Renal cortex interstitium (tissue), 11 donors: ENCODE data around the gene SPTBN1. TPM values are rescaled to one million over a fixed set of nuclear protein-coding genes. Genes with fewer than 3 reads are reported as not detected.

ENCODE experiments used
- DNase-seq, 11 donors: peaks; one replicate each; pipeline ENCODE4 v3.0.0-alpha.2; 2013; ENCODE audit warnings: low read depth in 9 of 11, low spot score in 4 of 11; ENCODE audit errors: extremely low read depth in 1 of 11
- polyA plus RNA-seq, 3 donors: library from polyadenylated mRNA; unstranded; fragments of 120-200 nt; gene quantifications; one replicate each; pipeline ENCODE4 v1.2.1, GENCODE V29; 2013; ENCODE audit not compliant: insufficient read length in 3 of 3

The SPTBN1 gene
- polyA plus RNA-seq, 3 donors: 237 to 254 (median 240) TPM

DNA sequence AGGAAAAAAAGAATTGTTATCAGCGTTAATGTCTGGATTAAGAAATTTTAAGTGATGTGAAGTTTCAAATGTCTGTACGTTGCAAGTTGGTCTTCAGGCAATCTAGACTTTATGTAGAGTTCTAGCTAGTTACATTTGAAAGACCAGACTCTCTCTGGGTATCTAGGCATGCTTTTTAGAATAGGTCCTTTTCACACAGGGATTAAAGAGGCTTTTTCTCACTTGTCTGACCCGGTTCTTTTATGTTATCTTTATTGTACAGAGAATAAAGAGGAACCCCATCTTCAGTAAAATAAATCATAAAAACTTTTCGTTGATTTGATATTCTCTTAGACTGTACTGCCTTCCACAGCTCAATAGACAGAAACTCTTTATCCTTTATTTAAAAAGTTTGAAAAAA, 258.9 kb downstream of the SPTBN1 start:
- no peak for DNase-seq

DNA sequence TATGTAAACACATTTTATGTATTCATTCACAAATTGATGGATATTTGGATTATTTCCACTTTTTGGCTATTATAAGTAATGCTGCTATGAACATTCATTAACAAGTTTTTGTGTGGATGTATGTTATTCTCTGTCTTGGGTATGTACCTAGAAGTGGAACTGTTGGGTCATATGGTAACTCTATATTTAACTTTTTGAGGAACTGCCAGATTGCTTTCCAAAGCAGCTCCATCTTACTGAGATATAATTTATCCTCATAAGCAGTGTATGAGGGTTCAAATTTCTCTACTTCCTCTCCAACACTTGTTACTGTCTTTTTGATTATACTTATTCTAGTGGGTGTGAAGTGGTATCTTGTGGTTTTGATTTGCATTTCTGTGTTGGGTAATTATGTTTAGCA, 260.2 kb downstream of the SPTBN1 start:
- DNase-seq: no peak

DNA sequence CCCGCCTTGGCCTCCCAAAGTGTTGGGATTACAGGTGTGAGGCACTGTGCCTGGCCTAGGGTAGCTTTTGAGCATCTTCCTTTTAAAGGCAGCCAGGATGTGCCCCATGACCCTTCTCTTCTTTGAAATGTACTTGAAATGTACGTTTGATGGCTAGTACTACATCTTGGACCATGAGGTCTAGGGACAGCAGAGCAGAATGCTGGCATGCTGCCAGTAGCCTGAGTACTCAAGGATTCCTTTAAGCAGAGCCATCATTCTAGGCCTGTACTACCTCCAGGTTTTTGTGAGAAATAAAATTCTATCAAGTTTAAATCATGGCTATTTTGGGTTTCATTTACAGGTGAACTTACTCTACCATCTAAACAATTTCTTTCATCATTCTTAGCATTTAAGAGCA, 264.4 kb downstream of the SPTBN1 start:
- no peak for DNase-seq

Other genes with a start within 250 kb of the SPTBN1 start
- under 1 TPM in 1 of 3 donors, not detected in 2; 0.21 TPM for gene TSPYL6, start 200.1 kb upstream of the SPTBN1 start, polyA plus RNA-seq